H9 (cell line): ENCODE data around the gene APOA4. TPM values are rescaled to one million over a fixed set of nuclear protein-coding genes. Genes with fewer than 3 reads are reported as not detected.

Experiments used
- DNase-seq: peaks from one replicate; pipeline ENCODE4 v3.0.0-alpha.2; 2017
- H2AFZ ChIP-seq: one replicate; pipeline ENCODE4 v1.6.1; 2013; ENCODE audit warnings: mild to moderate bottlenecking, low read length, control low read depth, moderate library complexity
- H2AK5ac ChIP-seq: 2 replicates; pipeline ENCODE4 v1.6.1; 2013; ENCODE audit warnings: low read length, control low read depth, mixed read lengths; ENCODE audit not compliant: insufficient read length
- H2BK120ac ChIP-seq: one replicate; pipeline ENCODE4 v1.6.1; 2013; ENCODE audit warnings: low read depth, mild to moderate bottlenecking, low read length, control low read depth, inconsistent platforms; ENCODE audit not compliant: poor library complexity, severe bottlenecking
- H2BK12ac ChIP-seq: 2 replicates; pipeline ENCODE4 v1.6.1; 2013; ENCODE audit warnings: low read length, control low read depth, mixed read lengths, low read depth; ENCODE audit not compliant: insufficient read length
- H2BK15ac ChIP-seq: 2 replicates; pipeline ENCODE4 v1.6.1; 2013; ENCODE audit warnings: low read depth, low read length, control low read depth
- H2BK20ac ChIP-seq: one replicate; pipeline ENCODE4 v1.6.1; 2013; ENCODE audit warnings: low read depth, mild to moderate bottlenecking, low read length, control low read depth, inconsistent platforms; ENCODE audit not compliant: poor library complexity, severe bottlenecking
- H2BK5ac ChIP-seq: 2 replicates; pipeline ENCODE4 v1.6.1; 2013; ENCODE audit warnings: low read length, control low read depth, mixed read lengths; ENCODE audit not compliant: insufficient read length
- H3K14ac ChIP-seq: 2 replicates; pipeline ENCODE4 v1.6.1; 2013; ENCODE audit warnings: low read length, control low read depth; ENCODE audit not compliant: insufficient read depth
- H3K18ac ChIP-seq: 2 replicates; pipeline ENCODE4 v1.6.1; 2013; ENCODE audit warnings: low read depth, mild to moderate bottlenecking, mixed read lengths, low read length, control low read depth; ENCODE audit not compliant: insufficient read length
- H3K23ac ChIP-seq: 2 replicates; pipeline ENCODE4 v1.6.1; 2013; ENCODE audit warnings: low read length, control low read depth, mixed read lengths, low read depth; ENCODE audit not compliant: insufficient read length
- H3K23me2 ChIP-seq: 2 replicates; pipeline ENCODE4 v1.6.1; 2013; ENCODE audit warnings: low read depth, mild to moderate bottlenecking, mixed read lengths, low read length, control low read depth; ENCODE audit not compliant: insufficient read length, poor library complexity, severe bottlenecking
- H3K27ac ChIP-seq: 2 replicates; pipeline ENCODE4 v1.5.1; 2013; ENCODE audit warnings: low read length, control low read depth, mixed read lengths, low read depth; ENCODE audit not compliant: insufficient read length
- H3K27me3 ChIP-seq: 2 replicates; pipeline ENCODE4 v1.6.1; 2013; ENCODE audit warnings: low read length, control low read depth, inconsistent platforms; ENCODE audit not compliant: insufficient read depth
- H3K4ac ChIP-seq: 2 replicates; pipeline ENCODE4 v1.6.1; 2013; ENCODE audit warnings: low read depth, mild to moderate bottlenecking, control low read depth, inconsistent platforms, low read length, moderate library complexity
- H3K4me1 ChIP-seq: 2 replicates; pipeline ENCODE4 v1.6.1; 2013; ENCODE audit warnings: low read length, control low read depth, inconsistent platforms; ENCODE audit not compliant: insufficient read depth
- H3K4me2 ChIP-seq: 2 replicates; pipeline ENCODE4 v1.6.1; 2013; ENCODE audit warnings: low read length, control low read depth, mixed read lengths; ENCODE audit not compliant: insufficient read length, insufficient read depth
- H3K56ac ChIP-seq: 2 replicates; pipeline ENCODE4 v1.6.1; 2013; ENCODE audit warnings: low read depth, mild to moderate bottlenecking, mixed read lengths, low read length, control low read depth; ENCODE audit not compliant: insufficient read length
- H3K79me1 ChIP-seq: 2 replicates; pipeline ENCODE4 v1.6.1; 2013; ENCODE audit warnings: low read depth, mild to moderate bottlenecking, moderate library complexity, low read length, control low read depth, inconsistent platforms; ENCODE audit not compliant: insufficient read depth, poor library complexity, severe bottlenecking
- H3K79me2 ChIP-seq: 2 replicates; pipeline ENCODE4 v1.6.1; 2013; ENCODE audit warnings: low read length, control low read depth, inconsistent platforms; ENCODE audit not compliant: insufficient read depth
- H3K9ac ChIP-seq: 2 replicates; pipeline ENCODE4 v1.6.1; 2013; ENCODE audit warnings: low read length, control low read depth, mixed read lengths; ENCODE audit not compliant: insufficient read length; ENCODE audit errors: extremely low read depth
- H3K9me3 ChIP-seq: one replicate; pipeline ENCODE4 v1.6.1; 2013; ENCODE audit warnings: low read depth, low read length, inconsistent platforms; ENCODE audit not compliant: control insufficient read depth
- H3T11ph ChIP-seq: one replicate; pipeline ENCODE4 v1.6.1; 2013; ENCODE audit warnings: mild to moderate bottlenecking, low read length, control low read depth, inconsistent platforms
- H4K20me1 ChIP-seq: one replicate; pipeline ENCODE4 v1.6.1; 2013; ENCODE audit not compliant: control insufficient read depth, insufficient read length, insufficient read depth
- H4K5ac ChIP-seq: 2 replicates; pipeline ENCODE4 v1.6.1; 2013; ENCODE audit warnings: low read depth, mild to moderate bottlenecking, mixed read lengths, low read length, control low read depth; ENCODE audit not compliant: insufficient read length
- H4K8ac ChIP-seq: replicated peaks from 2 replicates; pipeline ENCODE4 v1.6.1; 2013; ENCODE audit warnings: low read length, control low read depth, mixed read lengths, low read depth; ENCODE audit not compliant: insufficient read length
- H4K91ac ChIP-seq: 2 replicates; pipeline ENCODE4 v1.6.1; 2013; ENCODE audit warnings: low read depth, mild to moderate bottlenecking, moderate library complexity, mixed read lengths, low read length, control low read depth; ENCODE audit not compliant: insufficient read length
- H3K27ac Mint-ChIP-seq, 3 experiments: 2 replicates in 2 of 3; 3 replicates in 1 of 3; pipeline ENCODE4 v1.8.0; 2020 to 2021; ENCODE audit warnings: mixed read lengths in 3 of 3, mild to moderate bottlenecking in 1 of 3, moderate library complexity in 1 of 3
- H3K27me3 Mint-ChIP-seq: 2 replicates; pipeline ENCODE4 v1.8.0; 2021; ENCODE audit warnings: low read depth, mild to moderate bottlenecking, moderate library complexity, mixed read lengths
- H3K36me3 Mint-ChIP-seq, 3 experiments: 2 replicates in 2 of 3; 3 replicates in 1 of 3; pipeline ENCODE4 v1.8.0; 2020 to 2021; ENCODE audit warnings: low read depth in 3 of 3, mixed read lengths in 3 of 3; ENCODE audit not compliant: insufficient read depth in 1 of 3
- H3K4me1 Mint-ChIP-seq, 2 experiments: 2 replicates each; pipeline ENCODE4 v1.8.0; 2020; ENCODE audit warnings: mixed read lengths in 2 of 2
- H3K4me3 Mint-ChIP-seq, 2 experiments: 2 replicates in 1 of 2; 3 replicates in 1 of 2; pipeline ENCODE4 v1.8.0; 2020 to 2021; ENCODE audit warnings: mild to moderate bottlenecking in 2 of 2, mixed read lengths in 2 of 2, moderate library complexity in 1 of 2
- H3K9me3 Mint-ChIP-seq, 2 experiments: 2 replicates in 1 of 2; 3 replicates in 1 of 2; pipeline ENCODE4 v1.8.0; 2020; ENCODE audit warnings: mild to moderate bottlenecking in 2 of 2, mixed read lengths in 2 of 2, moderate library complexity in 1 of 2
- WGBS: extraction: QIAGEN DNeasy Blood & Tissue Kit; methylation state at CpG from one replicate; pipeline ENCODE4 v1.1.7; 2013; ENCODE audit warnings: missing lambda C conversion rate, low lambda C conversion rate, mixed read lengths; ENCODE audit not compliant: insufficient read length; ENCODE audit errors: extremely low coverage; 5-methylcytosine and 5-hydroxymethylcytosine counted together
- total RNA-seq: library from RNA; stranded (reverse); gene quantifications from 2 replicates; pipeline ENCODE4 v1.2.1, GENCODE V29; 2021
- TF ChIP-seq, protein P1 (sequence below): fragments of 200-600 bp; sonication (generic); conservative IDR thresholded peaks from 3 replicates; pipeline ENCODE4 v1.8.0; 2021; ENCODE audit warnings: antibody characterized with exemption, mild to moderate bottlenecking

The APOA4 gene
- total RNA-seq, 1 experiment from 2014 or later = not detected

DNA sequence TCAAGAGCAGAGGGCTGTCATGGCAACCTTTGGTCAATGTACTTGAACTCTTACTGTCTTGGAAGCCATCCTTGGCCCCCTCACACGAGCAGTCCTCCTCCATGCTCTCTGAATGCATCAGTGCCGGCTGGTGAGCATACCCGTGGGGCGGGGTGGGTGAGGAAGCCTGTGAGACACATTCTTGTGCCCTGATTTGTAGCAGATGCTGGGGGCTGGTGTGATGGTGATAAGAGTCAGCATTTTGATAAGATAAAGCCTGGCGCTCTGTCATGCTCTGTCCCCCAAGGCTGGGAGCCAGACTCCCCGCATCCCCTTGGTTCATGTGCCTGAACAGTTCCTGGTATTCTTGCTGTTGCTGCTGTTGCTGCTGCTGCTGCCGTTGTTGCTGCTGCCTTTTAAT, 34.8 kb upstream of the APOA4 start:
- TF ChIP-seq, protein P1, sequence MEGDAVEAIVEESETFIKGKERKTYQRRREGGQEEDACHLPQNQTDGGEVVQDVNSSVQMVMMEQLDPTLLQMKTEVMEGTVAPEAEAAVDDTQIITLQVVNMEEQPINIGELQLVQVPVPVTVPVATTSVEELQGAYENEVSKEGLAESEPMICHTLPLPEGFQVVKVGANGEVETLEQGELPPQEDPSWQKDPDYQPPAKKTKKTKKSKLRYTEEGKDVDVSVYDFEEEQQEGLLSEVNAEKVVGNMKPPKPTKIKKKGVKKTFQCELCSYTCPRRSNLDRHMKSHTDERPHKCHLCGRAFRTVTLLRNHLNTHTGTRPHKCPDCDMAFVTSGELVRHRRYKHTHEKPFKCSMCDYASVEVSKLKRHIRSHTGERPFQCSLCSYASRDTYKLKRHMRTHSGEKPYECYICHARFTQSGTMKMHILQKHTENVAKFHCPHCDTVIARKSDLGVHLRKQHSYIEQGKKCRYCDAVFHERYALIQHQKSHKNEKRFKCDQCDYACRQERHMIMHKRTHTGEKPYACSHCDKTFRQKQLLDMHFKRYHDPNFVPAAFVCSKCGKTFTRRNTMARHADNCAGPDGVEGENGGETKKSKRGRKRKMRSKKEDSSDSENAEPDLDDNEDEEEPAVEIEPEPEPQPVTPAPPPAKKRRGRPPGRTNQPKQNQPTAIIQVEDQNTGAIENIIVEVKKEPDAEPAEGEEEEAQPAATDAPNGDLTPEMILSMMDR = no peak
- Mint-ChIP-seq H3K27me3 (no peaks in the 10 kb centered on the region), H3K27ac (no peak overlapping the region; a peak in 1 of 7 replicates), H3K36me3 (peaks cover 23 to 69% (median 61%) of the 10 kb centered on the region in 3 experiments), H3K9me3 (no peaks in the 10 kb centered on the region), H3K4me1 (no peaks in the 10 kb centered on the region), H3K4me3 (no peak overlapping the region)
- Histone ChIP-seq H3K23ac (no peak overlapping the region), H4K91ac (no peak overlapping the region), H2BK120ac (no peak overlapping the region), H2BK15ac (no peak overlapping the region), H3T11ph (no peak overlapping the region), H3K4me1 (no peaks in the 10 kb centered on the region), H3K4ac (no peak overlapping the region), H4K20me1 (no peaks in the 10 kb centered on the region), H3K23me2 (no peaks in the 10 kb centered on the region), H2AFZ (no peak overlapping the region), H3K79me2 (no peaks in the 10 kb centered on the region), H3K18ac (no peak overlapping the region), H3K56ac (no peak overlapping the region), H4K5ac (no peak overlapping the region), H2BK12ac (no peak overlapping the region), H3K9me3 (no peaks in the 10 kb centered on the region), H2BK5ac (no peak overlapping the region), H3K27me3 (no peaks in the 10 kb centered on the region), H3K79me1 (no peaks in the 10 kb centered on the region), H2AK5ac (no peak overlapping the region), H3K9ac (no peak overlapping the region), H3K27ac (no peak overlapping the region), H3K14ac (no peak overlapping the region), H3K4me2 (no peak overlapping the region), H2BK20ac (no peak overlapping the region), H4K8ac (no peak overlapping the region)
- WGBS = no CpG with 5 or more reads among the region's 7 CpGs
- no peak for DNase-seq
